Muscle of leg (tissue), 11 donors: ENCODE data around the gene AKAP7. TPM values are rescaled to one million over a fixed set of nuclear protein-coding genes. Genes with fewer than 3 reads are reported as not detected.
A peak's percentile ranks its signal among the peaks of the same experiment; 100 is the strongest.

ENCODE experiments used
- DNase-seq: peaks from one replicate; pipeline ENCODE4 v3.0.0; 2013
- H3K27ac ChIP-seq: one replicate; pipeline ENCODE4 v1.5.1; 2013; ENCODE audit warnings: mild to moderate bottlenecking, low read length, control low read depth
- H3K27me3 ChIP-seq: one replicate; pipeline ENCODE4 v1.6.1; 2013; ENCODE audit warnings: low read length; ENCODE audit not compliant: control insufficient read depth, insufficient read depth
- H3K36me3 ChIP-seq: one replicate; pipeline ENCODE4 v1.6.1; 2013; ENCODE audit warnings: low read length; ENCODE audit not compliant: control insufficient read depth, insufficient read depth
- H3K4me1 ChIP-seq: one replicate; pipeline ENCODE4 v1.6.1; 2013; ENCODE audit warnings: low read length; ENCODE audit not compliant: control insufficient read depth, insufficient read depth
- H3K4me3 ChIP-seq: one replicate; pipeline ENCODE4 v1.5.1; 2013; ENCODE audit warnings: low read length, control low read depth
- H3K9me3 ChIP-seq: replicated peaks from 2 replicates; pipeline ENCODE4 v1.6.1; 2013; ENCODE audit warnings: low read depth, low read length; ENCODE audit not compliant: control insufficient read depth
- WGBS: methylation state at CpG from one replicate; pipeline ENCODE4 v1.1.5; 2013; ENCODE audit warnings: missing lambda C conversion rate; ENCODE audit not compliant: insufficient coverage; 5-methylcytosine and 5-hydroxymethylcytosine counted together
- polyA plus RNA-seq, 8 donors: library from polyadenylated mRNA; unstranded; fragments of 120-200 nt; gene quantifications; one replicate each; pipeline versions ENCODE4 v1.2.1 to v1.2.3, GENCODE V29; 2013; ENCODE audit warnings: inconsistent platforms in 1 of 8, low replicate concordance in 1 of 8; ENCODE audit not compliant: insufficient read length in 8 of 8, insufficient read depth in 1 of 8
- total RNA-seq: library from RNA; stranded (reverse); fragments of 120-200 nt; gene quantifications from one replicate; pipeline ENCODE4 v1.2.4, GENCODE V29; 2013

AKAP7 gene
- total and polyA plus RNA-seq, 9 donors = 11.0 to 17.5 (median 15.4) TPM

GRCh38 chr6:131112249-131112648 is 23.0 kb upstream of the AKAP7 start:
- H3K27ac ChIP-seq = no peak overlapping the region
- no peak for DNase-seq
- no peaks in the 10 kb centered on the region for H3K27me3 ChIP-seq
- no CpG with 5 or more reads among the region's 1 CpG for WGBS
- H3K4me1 ChIP-seq = no peaks in the 10 kb centered on the region
- no peaks in the 10 kb centered on the region for H3K36me3 ChIP-seq
- no peaks in the 10 kb centered on the region for H3K9me3 ChIP-seq
- H3K4me3 ChIP-seq = no peak overlapping the region

- Histone ChIP-seq H3K9me3 (no peaks in the 10 kb centered on the region), H3K27ac (no peak overlapping the region), H3K4me1 (no peaks in the 10 kb centered on the region), H3K36me3 (no peaks in the 10 kb centered on the region), H3K27me3 (no peaks in the 10 kb centered on the region), H3K4me3 (no peak overlapping the region)
- WGBS = no CpG with 5 or more reads among the region's 1 CpG
- no peak for DNase-seq
Measured at GRCh38 chr6:131115651-131116050, 19.6 kb upstream of the AKAP7 start.

- Histone ChIP-seq H3K9me3 (no peaks in the 10 kb centered on the region), H3K4me1 (no peaks in the 10 kb centered on the region), H3K27me3 (no peaks in the 10 kb centered on the region), H3K36me3 (no peaks in the 10 kb centered on the region), H3K27ac (no peak overlapping the region), H3K4me3 (no peak overlapping the region)
- WGBS = 83% methylated on average over 1 of the region's 2 CpGs
- DNase-seq = no peak
Measured at GRCh38 chr6:131116321-131116720, 18.9 kb upstream of the AKAP7 start.

GRCh38 chr6:131116755-131117360 is 18.4 kb upstream of the AKAP7 start:
- peak; percentile 41 for DNase-seq
- Histone ChIP-seq H3K9me3 (no peaks in the 10 kb centered on the region), H3K27me3 (no peaks in the 10 kb centered on the region), H3K27ac (no peak overlapping the region), H3K4me3 (no peak overlapping the region), H3K4me1 (no peaks in the 10 kb centered on the region), H3K36me3 (no peaks in the 10 kb centered on the region)
- no CpG with 5 or more reads among the region's 4 CpGs for WGBS

- Histone ChIP-seq H3K4me3 (no peak overlapping the region), H3K9me3 (no peaks in the 10 kb centered on the region), H3K27ac (no peak overlapping the region), H3K27me3 (no peaks in the 10 kb centered on the region), H3K36me3 (no peaks in the 10 kb centered on the region), H3K4me1 (no peaks in the 10 kb centered on the region)
- DNase-seq = peak; percentile 23
- WGBS = no CpG with 5 or more reads among the region's 3 CpGs
Measured at GRCh38 chr6:131117878-131118277, 17.4 kb upstream of the AKAP7 start.

GRCh38 chr6:131122007-131122406 is 13.3 kb upstream of the AKAP7 start:
- DNase-seq = no peak
- Histone ChIP-seq H3K4me1 (no peaks in the 10 kb centered on the region), H3K9me3 (no peaks in the 10 kb centered on the region), H3K27me3 (no peaks in the 10 kb centered on the region), H3K4me3 (no peak overlapping the region), H3K36me3 (no peaks in the 10 kb centered on the region), H3K27ac (no peak overlapping the region)
- WGBS = no CpG with 5 or more reads among the region's 3 CpGs

GRCh38 chr6:131122516-131122915 is 12.8 kb upstream of the AKAP7 start:
- DNase-seq = no peak
- Histone ChIP-seq H3K36me3 (no peaks in the 10 kb centered on the region), H3K27ac (no peak overlapping the region), H3K4me3 (no peak overlapping the region), H3K27me3 (no peaks in the 10 kb centered on the region), H3K4me1 (no peaks in the 10 kb centered on the region), H3K9me3 (no peaks in the 10 kb centered on the region)
- no CpG with 5 or more reads among the region's 1 CpG for WGBS

GRCh38 chr6:131124336-131125071 is 10.8 kb upstream of the AKAP7 start:
- 53% methylated on average over 2 of the region's 3 CpGs for WGBS
- DNase-seq = no peak

GRCh38 chr6:131125431-131125830 is 9.8 kb upstream of the AKAP7 start:
- Histone ChIP-seq H3K27me3 (no peaks in the 10 kb centered on the region), H3K9me3 (no peaks in the 10 kb centered on the region), H3K36me3 (no peaks in the 10 kb centered on the region), H3K27ac (no peak overlapping the region), H3K4me1 (no peaks in the 10 kb centered on the region), H3K4me3 (no peak overlapping the region)
- no CpG with 5 or more reads among the region's 1 CpG for WGBS
- DNase-seq = no peak

More at GRCh38 chr6:131124336-131125071, 10.8 kb upstream of the AKAP7 start:
- no peaks in the 10 kb centered on the region for H3K36me3 ChIP-seq
- no peak overlapping the region for H3K27ac ChIP-seq
- H3K4me1 ChIP-seq = no peaks in the 10 kb centered on the region
- H3K9me3 ChIP-seq = no peaks in the 10 kb centered on the region
- no peaks in the 10 kb centered on the region for H3K27me3 ChIP-seq
- H3K4me3 ChIP-seq = no peak overlapping the region

- H3K27ac ChIP-seq = no peak overlapping the region
- H3K4me3 ChIP-seq = no peak overlapping the region
- no peaks in the 10 kb centered on the region for H3K36me3 ChIP-seq
- peaks cover 3% of the 10 kb centered on the region for H3K4me1 ChIP-seq
- H3K27me3 ChIP-seq = no peaks in the 10 kb centered on the region
- DNase-seq = no peak
- no peaks in the 10 kb centered on the region for H3K9me3 ChIP-seq
- WGBS = 76% methylated on average over 5 of the region's 10 CpGs
Measured at GRCh38 chr6:131129689-131130553, 5.3 kb upstream of the AKAP7 start.
